SK-N-SH (cell line): ENCODE results near the gene HASPIN. TPM values are rescaled to one million over a fixed set of nuclear protein-coding genes. Genes with fewer than 3 reads are reported as not detected.

Source experiments
- CTCF ChIA-PET: fragments of 300-600, 350-600 bp; formaldehyde crosslinking; extraction: SDS; loops from one replicate; lab custom pipeline; 2021; lab: Yijun Ruan, JAX
- POLR2A ChIA-PET: fragments of 350-600 bp; sonication (Branson Sonifier 250); formaldehyde crosslinking; extraction: SDS; loops from one replicate; lab custom pipeline; 2020; ENCODE audit warnings: antibody characterized with exemption, inconsistent platforms; lab: Yijun Ruan, JAX
- DNase-seq: peaks from one replicate; pipeline ENCODE4 v3.0.0; 2012
- H2AFZ ChIP-seq: fragments of 200-600 bp; sonication (generic); 2 replicates; pipeline ENCODE4 v1.8.1; 2016; ENCODE audit warnings: antibody characterized with exemption, mild to moderate bottlenecking, low read depth
- H3F3A ChIP-seq: fragments of 200-600 bp; sonication (generic); replicated peaks from 2 replicates; pipeline ENCODE3; 2016; ENCODE audit warnings: antibody characterized with exemption, mild to moderate bottlenecking; ENCODE audit not compliant: insufficient read depth
- H3K27ac ChIP-seq, 2 experiments: fragments of 200-500 bp in 1 of 2; fragments of 200-600 bp in 1 of 2; sonication (Bioruptor generic) in 1 of 2; sonication (generic), shearing (Covaris generic) in 1 of 2; 2 replicates each; pipeline versions ENCODE4 v1.5.1 to v1.6.1; 2014 to 2016; ENCODE audit warnings: low read depth in 2 of 2, inconsistent platforms in 1 of 2, low read length in 1 of 2, mild to moderate bottlenecking in 1 of 2, mixed read lengths in 1 of 2
- H3K27me3 ChIP-seq: fragments of 200-600 bp; sonication (generic), shearing (Covaris generic); 2 replicates; pipeline ENCODE4 v1.6.1; 2016; ENCODE audit warnings: mixed run types; ENCODE audit not compliant: insufficient read depth
- H3K36me3 ChIP-seq, 2 experiments: fragments of 200-500 bp in 1 of 2; fragments of 200-600 bp in 1 of 2; sonication (Bioruptor generic) in 1 of 2; sonication (generic) in 1 of 2; replicated peaks in 1 of 2; 2 replicates each; pipeline versions ENCODE3 to v1.5.1; 2014 to 2016; ENCODE audit warnings: low read length in 1 of 2, mild to moderate bottlenecking in 1 of 2; ENCODE audit not compliant: insufficient read depth in 2 of 2, control insufficient read depth in 1 of 2
- H3K4me1 ChIP-seq, 2 experiments: fragments of 200-500 bp in 1 of 2; fragments of 200-600 bp in 1 of 2; sonication (Bioruptor generic) in 1 of 2; sonication (generic), shearing (Covaris generic) in 1 of 2; 2 replicates each; pipeline versions ENCODE4 v1.5.1 to v1.6.1; 2014 to 2016; ENCODE audit warnings: low read depth in 1 of 2, low read length in 1 of 2, mixed run types in 1 of 2; ENCODE audit not compliant: insufficient read depth in 2 of 2, control insufficient read depth in 1 of 2
- H3K4me2 ChIP-seq: fragments of 200-600 bp; sonication (generic), shearing (Covaris generic); 2 replicates; pipeline ENCODE4 v1.6.1; 2017; ENCODE audit warnings: mixed run types
- H3K4me3 ChIP-seq, 2 experiments: fragments of 200-500 bp in 1 of 2; fragments of 200-600 bp in 1 of 2; sonication (Bioruptor generic) in 1 of 2; sonication (generic), shearing (Covaris generic) in 1 of 2; 2 replicates each; pipeline versions ENCODE4 v1.5.1 to v1.8.1; 2014 to 2016; ENCODE audit warnings: low read depth in 2 of 2, inconsistent platforms in 1 of 2, low read length in 1 of 2, mild to moderate bottlenecking in 1 of 2, mixed read lengths in 1 of 2, moderate library complexity in 1 of 2
- H3K79me2 ChIP-seq: fragments of 200-600 bp; sonication (generic); 2 replicates; pipeline ENCODE4 v1.8.1; 2017; ENCODE audit warnings: mild to moderate bottlenecking; ENCODE audit not compliant: insufficient read depth
- H3K9ac ChIP-seq: fragments of 200-600 bp; sonication (generic); 2 replicates; pipeline ENCODE4 v1.6.1; 2017; ENCODE audit warnings: mixed run types
- H3K9me2 ChIP-seq: fragments of 200-600 bp; sonication (generic); 2 replicates; pipeline ENCODE4 v1.6.1; 2017; ENCODE audit warnings: mixed run types
- H3K9me3 ChIP-seq: fragments of 200-600 bp; sonication (generic); 2 replicates; pipeline ENCODE4 v1.6.1; 2017; ENCODE audit warnings: mixed run types, mild to moderate bottlenecking, moderate library complexity
- H4K20me1 ChIP-seq: fragments of 200-600 bp; sonication (generic); 2 replicates; pipeline ENCODE4 v1.6.1; 2017; ENCODE audit warnings: mild to moderate bottlenecking, mixed run types; ENCODE audit not compliant: insufficient read depth
- ELF1 ChIP-seq: IDR thresholded peaks from 2 replicates; pipeline ENCODE4 v1.4.0; 2012
- FOXM1 ChIP-seq: IDR thresholded peaks from 2 replicates; pipeline ENCODE4 v1.4.0; 2012; ENCODE audit warnings: low read depth, mild to moderate bottlenecking
- GABPA ChIP-seq: IDR thresholded peaks from 2 replicates; pipeline ENCODE4 v1.4.0; 2012; ENCODE audit warnings: low read depth, mild to moderate bottlenecking
- NRF1 ChIP-seq: IDR thresholded peaks from 2 replicates; pipeline ENCODE4 v1.6.1; 2012; ENCODE audit warnings: low read depth, mild to moderate bottlenecking, low read length
- RAD21 ChIP-seq: IDR thresholded peaks from 2 replicates; pipeline ENCODE4 v1.6.1; 2012; ENCODE audit warnings: mild to moderate bottlenecking, low read length
- RCOR1 ChIP-seq: fragments of 150-350 bp; IDR thresholded peaks from 2 replicates; pipeline ENCODE4 v1.6.1; 2017; ENCODE audit warnings: antibody characterized with exemption, low read length
- RFX5 ChIP-seq: IDR thresholded peaks from 2 replicates; pipeline ENCODE4 v1.6.1; 2012; ENCODE audit warnings: mild to moderate bottlenecking, improper control_type of control experiment, low read length
- SMC3 ChIP-seq: IDR thresholded peaks from 2 replicates; pipeline ENCODE4 v1.6.1; 2012; ENCODE audit warnings: low read depth, low read length, improper control_type of control experiment
- TAF1 ChIP-seq: IDR thresholded peaks from 2 replicates; pipeline ENCODE4 v1.6.1; 2012; ENCODE audit warnings: low read depth, mild to moderate bottlenecking, low read length, moderate library complexity, borderline replicate concordance
- TCF12 ChIP-seq: IDR thresholded peaks from 2 replicates; pipeline ENCODE4 v1.4.0; 2012
- WGBS: methylation state at CpG from one replicate; pipeline ENCODE4 v1.1.6; 2017; ENCODE audit warnings: low lambda C conversion rate; 5-methylcytosine and 5-hydroxymethylcytosine counted together
- polyA plus RNA-seq, 3 experiments: library from polyadenylated mRNA; depleted of rRNA; stranded (reverse); fragments of >200 nt; gene quantifications; 2 replicates each; pipeline ENCODE4 v1.2.3, GENCODE V29; 2012
- TF ChIP-seq, protein P1 (sequence below): IDR thresholded peaks from 2 replicates; pipeline ENCODE4 v1.6.1; 2012; ENCODE audit warnings: mild to moderate bottlenecking, low read depth, low read length, moderate library complexity
- TF ChIP-seq, protein P2 (sequence below): IDR thresholded peaks from 2 replicates; pipeline ENCODE4; 2012
- TF ChIP-seq, protein P3 (sequence below): IDR thresholded peaks from 2 replicates; pipeline ENCODE4 v1.4.0; 2012; ENCODE audit warnings: low read depth
- TF ChIP-seq, protein P4 (sequence below): fragments of 150-350 bp; IDR thresholded peaks from 2 replicates; pipeline ENCODE4 v1.6.1; 2017; ENCODE audit warnings: antibody characterized with exemption, low read length, low read depth, borderline replicate concordance

HASPIN gene
- polyA plus RNA-seq, 1 of the 3 experiments (the other 2 are of a cell fraction) = 1.4 TPM

DNA sequence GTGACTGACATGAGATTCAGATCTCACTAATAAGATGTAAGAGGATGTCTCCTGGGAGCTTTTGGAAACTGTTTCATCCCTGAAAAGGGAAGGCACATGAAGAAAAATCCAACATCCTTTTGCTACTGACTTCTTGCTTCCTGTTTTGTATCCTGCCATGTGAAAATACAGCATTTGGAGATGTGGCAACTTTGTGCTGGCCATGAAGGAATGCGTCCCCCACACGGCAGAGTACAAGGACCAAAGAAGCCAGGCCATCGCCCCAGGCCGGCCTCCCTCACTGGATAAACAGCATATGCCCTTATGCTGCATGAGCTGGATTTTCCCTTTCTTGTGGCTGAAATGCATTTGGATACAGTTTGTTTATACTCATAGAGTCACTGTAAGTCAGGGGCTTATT lies 5.5 kb upstream of the HASPIN start:
- Histone ChIP-seq H3K27ac (no peak overlapping the region), H4K20me1 (no peaks in the 10 kb centered on the region), H3K9me3 (no peaks in the 10 kb centered on the region), H3K9me2 (no peaks in the 10 kb centered on the region), H3K4me2 (no peak overlapping the region), H3F3A (peaks cover 12% of the 10 kb centered on the region), H3K4me3 (no peak overlapping the region), H3K27me3 (no peaks in the 10 kb centered on the region), H3K4me1 (peaks cover 6 to 18% of the 10 kb centered on the region in 2 experiments; a peak in 3 of 4 replicates), H2AFZ (no peak overlapping the region), H3K36me3 (peaks cover 42 to 47% of the 10 kb centered on the region in 2 experiments), H3K79me2 (peaks cover 17% of the 10 kb centered on the region), H3K9ac (no peak overlapping the region)
- POLR2A ChIA-PET = no interaction called here
- TF ChIP-seq, protein P1, sequence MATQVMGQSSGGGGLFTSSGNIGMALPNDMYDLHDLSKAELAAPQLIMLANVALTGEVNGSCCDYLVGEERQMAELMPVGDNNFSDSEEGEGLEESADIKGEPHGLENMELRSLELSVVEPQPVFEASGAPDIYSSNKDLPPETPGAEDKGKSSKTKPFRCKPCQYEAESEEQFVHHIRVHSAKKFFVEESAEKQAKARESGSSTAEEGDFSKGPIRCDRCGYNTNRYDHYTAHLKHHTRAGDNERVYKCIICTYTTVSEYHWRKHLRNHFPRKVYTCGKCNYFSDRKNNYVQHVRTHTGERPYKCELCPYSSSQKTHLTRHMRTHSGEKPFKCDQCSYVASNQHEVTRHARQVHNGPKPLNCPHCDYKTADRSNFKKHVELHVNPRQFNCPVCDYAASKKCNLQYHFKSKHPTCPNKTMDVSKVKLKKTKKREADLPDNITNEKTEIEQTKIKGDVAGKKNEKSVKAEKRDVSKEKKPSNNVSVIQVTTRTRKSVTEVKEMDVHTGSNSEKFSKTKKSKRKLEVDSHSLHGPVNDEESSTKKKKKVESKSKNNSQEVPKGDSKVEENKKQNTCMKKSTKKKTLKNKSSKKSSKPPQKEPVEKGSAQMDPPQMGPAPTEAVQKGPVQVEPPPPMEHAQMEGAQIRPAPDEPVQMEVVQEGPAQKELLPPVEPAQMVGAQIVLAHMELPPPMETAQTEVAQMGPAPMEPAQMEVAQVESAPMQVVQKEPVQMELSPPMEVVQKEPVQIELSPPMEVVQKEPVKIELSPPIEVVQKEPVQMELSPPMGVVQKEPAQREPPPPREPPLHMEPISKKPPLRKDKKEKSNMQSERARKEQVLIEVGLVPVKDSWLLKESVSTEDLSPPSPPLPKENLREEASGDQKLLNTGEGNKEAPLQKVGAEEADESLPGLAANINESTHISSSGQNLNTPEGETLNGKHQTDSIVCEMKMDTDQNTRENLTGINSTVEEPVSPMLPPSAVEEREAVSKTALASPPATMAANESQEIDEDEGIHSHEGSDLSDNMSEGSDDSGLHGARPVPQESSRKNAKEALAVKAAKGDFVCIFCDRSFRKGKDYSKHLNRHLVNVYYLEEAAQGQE = no peak
- TF ChIP-seq, protein P2, sequence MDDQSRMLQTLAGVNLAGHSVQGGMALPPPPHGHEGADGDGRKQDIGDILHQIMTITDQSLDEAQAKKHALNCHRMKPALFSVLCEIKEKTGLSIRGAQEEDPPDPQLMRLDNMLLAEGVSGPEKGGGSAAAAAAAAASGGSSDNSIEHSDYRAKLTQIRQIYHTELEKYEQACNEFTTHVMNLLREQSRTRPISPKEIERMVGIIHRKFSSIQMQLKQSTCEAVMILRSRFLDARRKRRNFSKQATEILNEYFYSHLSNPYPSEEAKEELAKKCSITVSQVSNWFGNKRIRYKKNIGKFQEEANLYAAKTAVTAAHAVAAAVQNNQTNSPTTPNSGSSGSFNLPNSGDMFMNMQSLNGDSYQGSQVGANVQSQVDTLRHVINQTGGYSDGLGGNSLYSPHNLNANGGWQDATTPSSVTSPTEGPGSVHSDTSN = no peak
- TF ChIP-seq NRF1 = no peak
- no peak for TF ChIP-seq RCOR1
- 92% methylated on average over 4 of the region's 4 CpGs for WGBS
- no peak for DNase-seq
- CTCF ChIA-PET = interaction anchor here (1.7 to 2.2 kb wide), 2 partner anchors 19 to 36 kb away, joined by 4 to 7 read pairs; no protein-coding TSS in a partner anchor

DNA sequence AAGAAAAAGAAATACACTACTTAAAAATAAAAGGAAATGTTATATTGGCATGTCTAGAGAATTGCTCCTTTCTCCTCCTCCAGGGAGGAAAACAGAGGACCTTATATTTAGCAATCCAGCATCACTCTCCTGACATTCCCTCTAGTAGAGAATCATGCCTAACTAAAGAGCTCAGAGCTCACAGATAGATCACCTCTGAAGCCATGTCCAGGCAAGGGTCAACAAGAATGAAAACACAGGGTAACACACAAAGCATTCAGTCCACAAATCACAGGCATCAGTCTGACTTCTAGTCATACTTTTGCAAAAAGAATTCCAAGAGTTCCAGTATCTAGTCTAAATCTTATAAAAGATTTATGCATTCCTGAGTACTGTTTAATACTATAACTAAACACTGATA lies 4.4 kb upstream of the HASPIN start:
- peak overlapping the region in 1 of 2 experiments; percentile 41; a peak in 2 of 4 replicates for H3K27ac ChIP-seq
- no peaks in the 10 kb centered on the region for H3K9me3 ChIP-seq
- H3K4me1 ChIP-seq = peaks cover 8 to 18% of the 10 kb centered on the region in 2 experiments; a peak in 3 of 4 replicates
- 0 out of 2 replicates have a peak overlapping the region, but pooled peaks have one; percentile 38 for H3K4me2 ChIP-seq
- H3K27me3 ChIP-seq = no peaks in the 10 kb centered on the region
- no peak overlapping the region for H3K9ac ChIP-seq
- no peaks in the 10 kb centered on the region for H3K9me2 ChIP-seq
- no peaks in the 10 kb centered on the region for H4K20me1 ChIP-seq
- TF ChIP-seq, protein P3, sequence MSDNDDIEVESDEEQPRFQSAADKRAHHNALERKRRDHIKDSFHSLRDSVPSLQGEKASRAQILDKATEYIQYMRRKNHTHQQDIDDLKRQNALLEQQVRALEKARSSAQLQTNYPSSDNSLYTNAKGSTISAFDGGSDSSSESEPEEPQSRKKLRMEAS = no peak
- TF ChIP-seq RCOR1 (no peak), TAF1 (no peak), FOXM1 (no peak), SMC3 (no peak), GABPA (no peak), ELF1 (no peak), RFX5 (no peak), TCF12 (no peak), RAD21 (no peak)
- TF ChIP-seq, protein P4, sequence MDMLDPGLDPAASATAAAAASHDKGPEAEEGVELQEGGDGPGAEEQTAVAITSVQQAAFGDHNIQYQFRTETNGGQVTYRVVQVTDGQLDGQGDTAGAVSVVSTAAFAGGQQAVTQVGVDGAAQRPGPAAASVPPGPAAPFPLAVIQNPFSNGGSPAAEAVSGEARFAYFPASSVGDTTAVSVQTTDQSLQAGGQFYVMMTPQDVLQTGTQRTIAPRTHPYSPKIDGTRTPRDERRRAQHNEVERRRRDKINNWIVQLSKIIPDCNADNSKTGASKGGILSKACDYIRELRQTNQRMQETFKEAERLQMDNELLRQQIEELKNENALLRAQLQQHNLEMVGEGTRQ = no peak
- H3K4me3 ChIP-seq = no peak overlapping the region
- H3K36me3 ChIP-seq = peaks cover 42 to 47% of the 10 kb centered on the region in 2 experiments
- H3F3A ChIP-seq = peaks cover 12% of the 10 kb centered on the region
- no peak for DNase-seq
- peaks cover 25% of the 10 kb centered on the region for H3K79me2 ChIP-seq
- H2AFZ ChIP-seq = no peak overlapping the region
- ChIA-PET POLR2A (interaction anchor here (0.6 kb wide), 1 partner anchor 51 kb away, joined by 3 read pairs; no protein-coding TSS in a partner anchor), CTCF (interaction anchor here (1.7 to 2.2 kb wide), 2 partner anchors 15 to 18 kb away, joined by 4 to 7 read pairs; no protein-coding TSS in a partner anchor)
